ENCODE data around the gene NUBP1.

DNA sequence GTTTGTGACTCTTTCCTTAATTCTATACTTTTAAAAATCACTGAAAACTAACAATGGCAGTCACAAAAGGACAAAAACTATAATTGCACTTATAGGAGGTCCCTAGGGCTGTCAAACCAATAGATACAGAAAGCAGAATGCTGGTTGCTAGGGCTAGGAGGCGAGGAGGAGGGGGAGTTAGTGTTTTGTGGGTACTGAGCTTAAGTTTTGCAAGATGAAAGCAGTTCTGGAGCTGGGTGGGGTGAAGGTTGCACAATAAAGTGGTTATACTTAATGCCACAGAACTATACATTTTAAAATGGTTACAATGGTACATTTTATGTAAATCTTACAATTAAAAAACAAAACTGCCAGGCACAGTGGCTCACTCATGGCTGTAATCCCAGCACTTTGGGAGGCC is 27.3 kb downstream of the NUBP1 start:
- TF ChIP-seq, protein P1, sequence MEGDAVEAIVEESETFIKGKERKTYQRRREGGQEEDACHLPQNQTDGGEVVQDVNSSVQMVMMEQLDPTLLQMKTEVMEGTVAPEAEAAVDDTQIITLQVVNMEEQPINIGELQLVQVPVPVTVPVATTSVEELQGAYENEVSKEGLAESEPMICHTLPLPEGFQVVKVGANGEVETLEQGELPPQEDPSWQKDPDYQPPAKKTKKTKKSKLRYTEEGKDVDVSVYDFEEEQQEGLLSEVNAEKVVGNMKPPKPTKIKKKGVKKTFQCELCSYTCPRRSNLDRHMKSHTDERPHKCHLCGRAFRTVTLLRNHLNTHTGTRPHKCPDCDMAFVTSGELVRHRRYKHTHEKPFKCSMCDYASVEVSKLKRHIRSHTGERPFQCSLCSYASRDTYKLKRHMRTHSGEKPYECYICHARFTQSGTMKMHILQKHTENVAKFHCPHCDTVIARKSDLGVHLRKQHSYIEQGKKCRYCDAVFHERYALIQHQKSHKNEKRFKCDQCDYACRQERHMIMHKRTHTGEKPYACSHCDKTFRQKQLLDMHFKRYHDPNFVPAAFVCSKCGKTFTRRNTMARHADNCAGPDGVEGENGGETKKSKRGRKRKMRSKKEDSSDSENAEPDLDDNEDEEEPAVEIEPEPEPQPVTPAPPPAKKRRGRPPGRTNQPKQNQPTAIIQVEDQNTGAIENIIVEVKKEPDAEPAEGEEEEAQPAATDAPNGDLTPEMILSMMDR (optimal IDR thresholded peaks at IDR 0.05 in 1 of 3, IDR thresholded peaks at IDR 0.05 in 1 of 3, conservative IDR thresholded peaks at IDR 0.05 in 1 of 3; ENCODE audit: extremely low read depth in 1 of 3, insufficient read depth in 2 of 3, low read length in 3 of 3) = no peak
- TF ChIP-seq EZH2 (IDR thresholded peaks at IDR 0.05; ENCODE audit: low read length) = no peak
